HG03108 (cell line): ENCODE measurements around the gene ZNF853.
"Not testable (repeated sequence)": the region's sequence is repeated elsewhere in the genome, so short reads cannot be mapped to it uniquely, and the experiment has no call there.

Source experiments
- ATAC-seq: cut with Tn5 transposase; IDR thresholded peaks from one replicate; pipeline ENCODE4 v1.9.1; 2021; ENCODE audit warnings: moderate library complexity; ENCODE audit not compliant: unreplicated experiment

Gene ZNF853

DNA sequence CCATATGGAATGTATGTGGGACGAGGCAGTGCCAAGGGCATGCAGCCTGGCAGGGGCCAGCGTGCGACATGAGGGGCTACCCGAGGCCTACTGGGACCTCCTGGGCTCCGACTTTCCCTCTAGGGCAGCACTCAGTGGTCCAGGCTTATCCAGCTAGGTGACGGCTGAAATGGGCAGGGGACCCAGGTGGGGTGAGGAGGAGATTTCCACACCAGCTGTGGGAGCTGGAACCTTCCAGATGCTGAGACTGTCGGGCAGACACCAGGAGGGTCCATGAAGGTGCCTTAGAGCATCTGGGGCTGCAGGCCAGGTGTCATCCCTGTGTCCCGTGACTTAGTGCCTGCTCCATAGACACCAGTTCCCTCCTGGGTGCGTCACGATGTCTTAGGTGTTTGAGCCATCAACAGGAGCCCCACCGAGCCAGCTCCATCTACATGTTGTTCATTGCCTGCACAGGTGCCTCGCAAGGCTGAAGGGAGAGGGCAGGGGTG, 35.2 kb downstream of the ZNF853 start:
- no peak for ATAC-seq

DNA sequence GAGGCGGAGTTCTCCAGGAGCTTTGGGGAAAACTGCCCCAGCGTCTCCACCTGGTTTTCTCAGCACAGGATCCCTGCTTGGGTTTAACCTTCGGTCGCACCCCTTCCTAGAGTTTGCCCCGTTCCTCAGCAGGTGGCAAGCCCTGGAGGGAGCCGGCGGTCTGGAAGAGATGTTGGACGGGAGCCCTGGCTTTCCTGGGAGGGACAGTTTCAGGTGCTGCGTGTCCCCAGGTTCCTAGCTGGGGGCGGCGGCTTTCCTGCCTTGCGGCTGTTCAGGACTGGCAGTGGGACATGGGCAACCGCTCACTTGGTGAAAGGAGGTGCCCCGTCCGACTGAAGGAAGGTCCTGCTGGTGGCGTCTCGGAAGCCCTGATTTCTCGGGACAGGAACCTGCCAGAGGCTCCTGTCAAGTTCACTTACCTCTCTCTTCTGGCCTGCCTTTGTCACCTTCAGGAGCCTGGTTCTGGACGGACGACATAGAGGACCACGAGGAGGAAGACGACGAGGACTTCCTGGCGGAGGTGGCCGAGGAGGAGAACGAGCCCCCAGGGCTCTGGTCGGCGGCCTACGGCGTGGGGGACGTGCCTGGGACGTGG, 36.5 kb downstream of the ZNF853 start:
- ATAC-seq: no peak

DNA sequence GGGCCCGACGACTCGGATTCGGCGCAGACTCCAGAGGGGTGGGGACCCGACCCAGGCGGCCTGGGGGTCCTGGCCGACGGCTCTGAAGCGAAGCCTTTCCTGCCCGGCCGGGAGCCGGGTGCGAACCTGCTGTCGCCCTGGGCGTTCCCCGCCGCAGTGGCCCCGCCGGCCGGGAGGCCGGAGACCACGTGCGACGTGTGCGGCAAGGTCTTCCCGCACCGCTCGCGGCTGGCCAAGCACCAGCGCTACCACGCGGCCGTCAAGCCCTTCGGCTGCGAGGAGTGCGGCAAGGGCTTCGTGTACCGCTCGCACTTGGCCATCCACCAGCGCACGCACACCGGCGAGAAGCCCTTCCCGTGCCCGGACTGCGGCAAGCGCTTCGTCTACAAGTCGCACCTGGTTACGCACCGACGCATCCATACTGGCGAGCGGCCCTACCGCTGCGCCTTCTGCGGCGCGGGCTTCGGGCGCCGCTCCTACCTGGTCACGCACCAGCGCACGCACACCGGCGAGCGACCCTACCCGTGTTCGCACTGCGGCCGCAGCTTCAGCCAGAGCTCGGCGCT, 37.1 kb downstream of the ZNF853 start:
- no peak for ATAC-seq

DNA sequence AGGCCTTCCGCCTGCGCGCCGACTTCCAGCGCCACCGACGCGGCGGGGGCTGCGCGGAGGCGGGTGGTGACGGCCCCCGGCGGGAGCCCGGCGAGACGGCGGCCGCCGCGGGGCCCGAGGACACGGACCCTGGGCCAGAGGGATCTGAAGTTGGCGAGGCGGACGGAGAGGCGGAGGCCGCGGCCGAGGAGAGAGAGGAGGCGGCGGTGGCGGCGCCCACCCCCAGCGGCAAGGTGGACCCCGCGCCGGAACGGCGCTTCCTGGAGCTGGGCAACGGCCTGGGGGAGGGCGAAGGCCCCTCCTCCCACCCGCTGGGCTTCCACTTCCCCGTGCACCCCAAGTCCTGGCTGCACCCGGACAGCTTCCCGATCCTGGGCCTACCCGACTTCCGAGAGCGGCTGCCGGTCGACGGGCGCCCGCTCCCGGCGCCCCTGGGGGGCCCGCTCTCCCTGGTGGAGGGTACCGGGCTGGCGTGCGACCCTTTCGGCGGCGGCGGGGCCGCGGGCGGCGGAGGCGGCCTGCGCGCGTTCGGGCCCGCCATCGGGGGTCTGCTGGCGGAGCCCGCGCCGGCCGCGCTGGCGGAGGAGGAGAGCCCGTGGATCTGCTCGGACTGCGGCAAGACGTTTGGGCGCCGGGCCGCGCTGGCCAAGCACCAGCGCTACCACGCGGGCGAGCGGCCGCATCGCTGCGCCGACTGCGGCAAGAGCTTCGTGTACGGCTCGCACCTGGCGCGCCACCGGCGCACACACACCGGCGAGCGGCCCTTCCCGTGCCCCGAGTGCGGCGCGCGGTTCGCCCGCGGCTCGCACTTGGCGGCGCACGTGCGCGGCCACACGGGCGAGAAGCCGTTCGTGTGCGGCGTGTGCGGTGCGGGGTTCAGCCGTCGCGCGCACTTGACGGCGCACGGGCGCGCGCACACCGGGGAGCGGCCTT, 37.9 kb downstream of the ZNF853 start:
- no peak for ATAC-seq

DNA sequence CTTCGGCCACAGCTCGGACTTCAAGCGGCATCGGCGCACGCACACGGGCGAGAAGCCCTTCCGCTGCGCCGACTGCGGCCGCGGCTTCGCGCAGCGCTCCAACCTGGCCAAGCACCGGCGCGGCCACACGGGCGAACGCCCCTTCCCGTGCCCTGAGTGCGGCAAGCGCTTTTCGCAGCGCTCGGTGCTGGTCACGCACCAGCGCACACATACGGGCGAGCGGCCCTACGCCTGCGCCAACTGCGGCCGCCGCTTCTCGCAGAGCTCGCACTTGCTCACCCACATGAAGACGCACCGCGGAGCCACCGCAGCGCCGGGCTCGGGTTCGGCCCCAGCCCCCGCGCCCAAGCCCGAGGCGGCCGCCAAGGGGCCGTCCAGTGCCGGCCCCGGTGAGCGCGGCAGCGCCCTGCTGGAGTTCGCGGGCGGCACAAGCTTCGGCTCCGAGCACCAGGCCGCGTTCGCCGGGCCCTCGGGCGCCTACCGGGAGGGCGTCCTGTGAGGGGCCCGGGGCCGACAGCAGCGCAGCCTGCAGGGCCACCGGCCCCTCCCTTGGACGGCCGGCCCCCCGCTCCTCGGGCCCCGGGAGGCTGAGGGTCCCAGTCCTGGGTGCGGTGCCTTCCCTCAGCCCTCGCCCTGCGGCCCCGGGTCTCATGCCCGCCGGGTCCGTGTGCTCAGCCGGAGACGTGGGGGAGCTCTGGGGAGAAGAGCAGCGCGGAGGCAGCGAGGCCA, 38.9 kb downstream of the ZNF853 start:
- no peak for ATAC-seq

DNA sequence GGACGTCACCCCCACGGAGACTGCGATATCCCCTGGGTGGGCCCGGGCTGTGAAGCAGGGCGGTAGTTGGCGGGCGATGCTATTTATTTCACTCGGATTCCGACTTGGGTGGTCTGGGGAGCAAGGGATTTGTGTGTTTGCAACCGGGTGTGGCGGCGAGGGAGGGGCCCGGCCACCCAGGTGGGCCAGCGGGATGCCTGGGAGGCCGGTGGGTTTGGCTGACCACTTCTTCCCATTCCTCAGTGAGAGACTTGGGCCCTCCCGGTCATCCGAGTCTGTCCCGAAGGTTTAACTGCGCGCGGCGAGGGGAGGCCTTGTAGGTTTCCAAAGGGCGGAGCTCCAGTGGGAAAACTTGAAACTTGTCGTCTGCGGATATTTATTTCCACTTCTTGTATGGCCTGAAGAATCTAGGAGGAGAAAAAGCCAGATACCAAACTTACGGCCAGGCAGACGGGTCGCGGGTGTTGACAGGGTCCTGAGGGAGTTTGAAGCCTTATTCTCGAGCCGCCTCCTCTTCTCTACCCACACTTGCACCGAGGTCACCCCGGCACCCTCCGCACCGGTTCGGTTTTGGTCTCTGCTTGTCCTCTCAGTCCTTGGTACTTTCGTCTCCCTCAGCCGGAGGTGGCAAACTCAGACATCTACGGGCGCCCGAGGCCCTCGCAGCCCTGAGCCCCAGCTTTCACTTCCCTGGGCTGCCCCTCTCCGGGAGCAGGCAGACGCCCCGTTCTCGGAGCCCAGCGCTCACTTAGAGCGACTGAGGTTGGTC, 39.6 kb downstream of the ZNF853 start:
- no peak for ATAC-seq

DNA sequence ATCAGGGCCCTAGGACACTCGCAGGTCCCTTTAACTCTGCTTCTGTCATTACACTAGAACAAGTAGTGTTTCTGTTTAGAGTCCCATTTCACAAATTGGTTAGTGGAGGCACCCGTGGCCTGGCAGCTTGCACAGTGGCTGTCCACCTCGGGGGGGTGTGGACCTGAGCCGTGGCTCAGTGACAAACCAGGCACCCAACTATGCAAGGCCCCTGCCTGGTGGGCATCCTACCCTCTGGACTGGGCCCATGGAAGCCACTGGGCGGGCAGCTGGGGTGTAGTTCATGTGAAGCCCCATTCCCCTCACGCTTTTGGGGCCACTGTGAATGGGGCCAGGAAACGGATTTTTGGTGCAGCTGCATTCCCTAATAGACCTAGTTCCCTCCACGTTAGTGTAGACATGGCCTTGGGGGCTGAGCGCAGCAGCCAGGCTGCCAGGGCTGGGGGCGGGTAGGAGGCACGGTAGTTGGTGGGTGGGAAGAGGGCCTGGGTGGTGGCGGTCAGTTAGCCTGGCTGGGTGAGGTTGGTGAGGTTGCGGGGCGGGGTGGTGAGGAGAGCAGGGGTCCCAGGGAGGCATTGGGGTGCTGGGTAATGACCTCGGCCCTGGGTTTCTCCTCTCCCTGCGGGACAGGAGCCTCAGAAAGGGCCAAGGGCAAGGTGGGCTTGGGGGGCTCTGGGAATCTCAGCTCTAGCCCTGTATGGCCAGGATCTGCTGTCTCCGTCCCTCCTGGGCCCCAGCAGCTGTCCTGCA, 40.4 kb downstream of the ZNF853 start:
- ATAC-seq: no peak

DNA sequence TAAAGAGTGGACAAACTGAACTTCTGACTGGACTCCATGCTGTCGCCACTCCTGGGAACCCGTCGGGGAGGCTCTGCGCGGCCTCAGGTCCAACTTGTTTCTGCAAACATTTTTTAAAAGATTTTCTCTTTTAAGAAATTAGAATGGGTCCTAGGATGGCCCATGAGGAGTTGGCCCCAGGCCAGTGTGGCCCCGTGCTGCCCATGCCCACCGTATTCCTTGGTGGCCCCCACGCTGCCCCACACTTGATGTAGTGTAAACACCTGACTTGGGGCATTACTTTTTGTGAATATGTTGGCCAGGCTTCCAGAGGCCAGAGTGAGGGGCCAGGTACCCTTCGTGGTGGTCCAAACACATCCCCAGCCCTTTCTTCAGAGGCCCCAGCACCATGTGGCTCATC, 41.0 kb downstream of the ZNF853 start:
- no peak for ATAC-seq

DNA sequence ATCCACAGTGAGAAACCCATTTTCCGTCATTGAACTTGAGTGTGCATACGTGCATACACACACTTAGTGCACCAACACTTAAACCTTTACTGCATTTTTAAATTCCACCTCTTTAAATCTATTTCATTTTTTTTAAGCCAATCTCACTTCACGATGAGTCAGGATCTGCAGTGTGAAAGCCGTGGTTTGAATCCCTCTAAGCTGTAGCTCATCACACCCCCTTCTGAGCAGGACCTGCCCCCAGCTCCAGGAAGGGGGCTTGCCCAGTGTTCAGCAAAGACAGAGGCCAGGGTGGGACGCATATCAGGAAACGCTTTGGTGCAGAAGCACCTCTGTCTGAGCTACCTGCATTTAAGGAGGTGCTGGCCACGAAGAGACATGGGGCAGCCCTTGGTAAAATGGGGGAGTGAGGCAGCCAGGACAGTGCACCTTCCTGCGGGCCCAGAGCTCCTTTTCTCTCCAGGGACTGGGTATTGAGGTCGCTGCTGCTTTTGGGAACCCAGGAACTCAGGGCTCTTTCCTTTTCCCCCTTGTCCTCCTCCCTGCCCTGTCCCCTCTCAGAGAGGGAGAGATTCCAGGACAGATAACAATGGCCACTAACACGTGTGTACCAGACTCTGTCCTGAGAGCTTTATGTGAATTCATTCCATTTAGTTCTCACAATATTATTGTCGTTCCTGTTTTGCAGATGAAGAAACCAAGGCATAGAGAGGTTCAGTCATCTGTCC, 43.4 kb downstream of the ZNF853 start:
- ATAC-seq: no peak

DNA sequence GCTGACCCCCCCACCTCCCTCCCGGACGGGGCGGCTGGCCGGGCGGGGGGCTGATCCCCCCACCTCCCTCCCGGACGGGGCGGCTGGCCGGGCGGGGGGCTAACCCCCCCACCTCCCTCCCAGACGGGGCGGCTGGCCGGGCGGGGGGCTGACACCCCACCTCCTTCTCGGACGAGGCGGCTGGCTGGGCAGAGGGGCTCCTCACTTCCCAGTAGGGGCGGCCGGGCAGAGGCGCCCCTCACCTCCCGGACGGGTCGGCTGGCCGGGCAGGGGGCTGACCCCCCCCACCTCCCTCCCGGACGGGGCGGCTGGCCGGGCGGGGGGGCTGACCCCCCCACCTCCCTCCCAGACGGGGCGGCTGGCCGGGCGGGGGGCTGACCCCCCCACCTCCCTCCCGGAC, 55.4 kb downstream of the ZNF853 start:
- ATAC-seq: not testable (repeated sequence)
